Stimulated activated CD4-positive, alpha-beta T cell treated with anti-CD3 and anti-CD28 coated beads, Interleukin-15, amount 100 ng/mL, for 24 hours (primary cell): ENCODE measurements around the gene BACH1.

Experiments
- DNase-seq: peaks from one replicate; pipeline ENCODE4 v3.0.0-alpha.2; 2020

The BACH1 gene

DNA sequence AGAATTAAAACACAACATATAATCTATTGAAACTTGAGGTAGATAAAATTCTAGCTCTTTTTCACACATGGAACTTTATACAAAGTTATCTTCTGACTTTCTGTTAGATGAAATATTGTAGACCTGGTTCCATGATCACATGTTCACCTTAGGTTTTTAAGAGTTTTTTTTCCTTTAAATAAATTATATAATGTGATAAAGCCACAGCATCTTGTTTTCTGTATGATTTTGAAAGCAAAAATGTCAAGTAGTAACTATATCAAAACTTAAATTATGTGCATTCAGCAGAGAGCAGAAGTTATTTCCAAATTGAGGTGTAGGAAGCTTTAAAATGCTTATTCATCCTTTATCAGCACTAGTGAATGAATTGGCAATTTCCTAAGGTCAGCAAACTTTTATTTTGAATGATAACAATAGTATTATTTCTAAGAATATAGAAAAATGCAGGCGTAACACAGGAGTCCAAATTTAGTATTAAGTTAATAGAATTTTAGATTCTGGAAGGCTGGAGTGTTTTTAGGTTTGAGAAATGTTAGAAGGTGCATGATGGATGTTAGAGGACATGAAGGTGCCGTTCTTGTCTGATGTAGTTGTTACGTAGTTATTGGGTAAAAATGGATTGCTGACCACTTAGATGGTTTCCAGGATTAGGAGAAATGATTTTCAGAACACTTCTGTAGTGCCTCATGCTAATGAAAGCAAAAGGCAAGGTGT, 17.5 kb downstream of the BACH1 start:
- DNase-seq, result no peak

DNA sequence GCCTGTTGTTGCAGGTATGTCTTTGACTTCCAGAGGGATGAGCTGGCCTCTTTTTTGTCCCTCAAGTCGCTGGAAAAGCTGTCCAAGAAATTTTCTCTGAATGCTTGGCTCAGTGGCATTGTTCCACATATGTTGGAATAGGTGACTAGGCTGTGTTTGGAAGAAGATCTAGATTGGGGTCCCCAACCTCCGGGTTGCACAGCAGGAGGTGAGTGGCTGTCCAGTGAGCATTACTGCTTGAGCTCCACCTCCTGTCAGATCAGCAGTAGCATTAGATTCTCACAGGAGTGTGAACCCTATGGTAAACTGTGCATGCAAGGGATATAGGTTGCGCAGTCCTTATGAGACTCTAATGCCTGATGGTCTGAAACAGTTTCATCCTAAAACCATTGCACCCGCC, 18.1 kb downstream of the BACH1 start:
- DNase-seq, result no peak

DNA sequence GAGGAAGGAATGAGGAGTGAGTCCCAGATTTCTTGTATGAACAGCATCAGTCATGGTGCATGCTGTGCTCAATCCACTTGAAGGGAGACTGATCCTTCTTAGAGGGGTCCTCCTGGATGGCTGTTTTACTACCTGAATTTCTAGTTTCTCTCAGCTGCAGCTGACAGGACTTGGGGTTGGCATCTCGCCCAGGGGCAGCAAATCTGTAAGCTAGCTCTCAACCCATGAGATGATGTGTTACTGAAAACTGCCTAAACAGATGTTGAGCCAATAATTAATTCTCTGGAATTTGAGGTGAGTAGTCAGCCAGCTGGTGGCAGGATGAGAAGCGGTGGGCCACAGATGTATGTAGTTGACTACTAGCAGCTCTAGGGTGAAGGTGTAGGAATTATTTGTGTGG, 19.6 kb downstream of the BACH1 start:
- DNase-seq, result no peak

DNA sequence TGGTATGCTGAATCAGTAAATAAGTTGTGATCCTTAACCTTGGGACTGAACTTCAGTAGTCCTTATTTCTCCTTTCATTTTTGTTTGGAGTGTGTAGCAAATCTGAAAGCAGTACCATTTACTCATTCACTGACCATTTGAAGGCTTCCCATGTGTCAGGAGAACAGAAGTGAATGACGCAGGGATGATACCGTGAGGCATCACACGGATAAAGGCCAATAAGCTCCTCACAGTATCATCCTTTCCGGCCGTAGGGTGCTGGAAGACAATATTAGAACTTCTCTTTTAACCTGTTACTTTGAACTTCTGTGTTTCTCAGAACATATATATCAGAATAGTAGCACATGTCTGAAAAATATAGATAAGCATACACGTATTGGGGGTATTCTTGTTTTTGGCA, 21.3 kb downstream of the BACH1 start:
- no peak for DNase-seq

DNA sequence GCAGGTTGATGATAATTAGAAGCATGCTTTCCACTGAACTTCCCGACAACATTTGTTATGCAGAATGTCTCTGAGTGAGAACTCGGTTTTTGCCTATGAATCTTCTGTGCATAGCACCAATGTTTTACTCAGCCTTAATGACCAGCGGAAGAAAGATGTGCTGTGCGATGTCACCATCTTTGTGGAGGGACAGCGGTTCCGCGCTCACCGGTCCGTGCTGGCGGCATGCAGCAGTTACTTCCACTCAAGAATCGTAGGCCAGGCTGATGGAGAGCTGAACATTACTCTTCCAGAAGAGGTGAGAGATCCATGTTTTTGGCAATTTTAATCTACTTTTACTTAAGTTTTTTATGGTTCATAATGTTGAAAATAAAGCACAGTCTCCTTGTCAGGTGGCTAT, 22.5 kb downstream of the BACH1 start:
- no peak for DNase-seq

DNA sequence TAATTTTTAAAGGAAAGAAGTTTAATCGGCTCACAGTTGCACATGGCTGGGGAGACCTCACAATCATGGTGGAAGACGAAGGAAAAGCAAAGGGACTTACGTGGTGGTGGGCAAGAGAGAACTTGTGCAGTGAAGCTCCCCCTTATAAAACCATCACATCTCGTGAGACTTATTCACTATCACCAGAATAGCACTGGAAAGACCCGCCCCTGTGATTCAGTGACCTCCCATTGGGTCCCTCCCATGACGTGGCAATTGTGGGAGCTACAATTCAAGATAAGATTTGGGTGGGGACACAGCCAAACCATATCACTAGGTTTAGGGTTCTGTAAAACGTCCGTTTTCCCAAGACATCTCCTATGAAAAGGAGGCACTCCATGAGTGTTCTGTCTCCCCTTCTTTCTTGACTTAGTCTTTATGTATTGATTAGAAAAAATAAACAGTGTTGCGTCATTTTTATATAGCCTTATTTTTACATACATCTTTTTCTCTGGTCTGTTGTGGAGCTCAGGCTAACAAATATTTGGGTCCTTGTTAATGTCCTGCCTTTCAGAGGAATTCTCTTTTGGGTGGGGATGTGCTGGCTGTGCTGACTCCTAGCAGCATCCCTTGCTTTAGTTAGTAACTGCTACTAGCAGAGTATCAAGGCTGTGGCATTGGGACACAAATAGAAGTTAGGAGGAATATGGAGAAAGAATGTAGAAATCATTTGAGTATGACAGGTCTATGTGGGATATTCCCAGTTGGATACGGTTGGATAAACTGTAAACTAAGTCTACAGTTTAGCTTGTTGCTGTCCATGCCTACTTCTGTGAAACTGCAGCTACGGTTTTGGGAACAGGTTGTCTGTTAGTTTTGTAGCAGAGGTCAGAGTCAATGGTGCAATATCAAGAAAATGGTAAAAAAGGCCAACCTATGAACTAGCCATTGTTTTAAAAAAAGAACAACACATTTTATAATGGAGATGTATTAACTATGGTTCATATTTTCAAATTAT, 23.5 kb downstream of the BACH1 start:
- no peak for DNase-seq

DNA sequence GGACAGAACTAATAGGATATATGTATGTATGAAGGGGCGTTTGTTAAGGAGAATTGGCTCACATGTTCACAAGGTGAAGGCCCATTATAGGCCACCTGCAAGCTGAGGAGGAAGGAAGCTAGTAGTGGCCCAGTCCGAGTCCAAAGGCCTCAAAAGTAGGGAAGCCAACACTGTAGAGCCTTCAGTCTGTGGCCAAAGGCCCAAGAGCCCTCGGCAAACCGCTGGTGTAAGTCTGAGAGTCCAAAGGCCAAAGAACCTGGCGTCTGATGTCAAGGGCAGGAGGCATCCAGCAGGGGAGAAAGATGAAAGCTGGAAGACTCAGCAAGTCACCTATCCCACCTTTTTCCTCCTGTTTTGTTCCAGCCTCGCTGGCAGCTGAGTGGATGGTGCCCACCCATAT, 24.5 kb downstream of the BACH1 start:
- no peak for DNase-seq

DNA sequence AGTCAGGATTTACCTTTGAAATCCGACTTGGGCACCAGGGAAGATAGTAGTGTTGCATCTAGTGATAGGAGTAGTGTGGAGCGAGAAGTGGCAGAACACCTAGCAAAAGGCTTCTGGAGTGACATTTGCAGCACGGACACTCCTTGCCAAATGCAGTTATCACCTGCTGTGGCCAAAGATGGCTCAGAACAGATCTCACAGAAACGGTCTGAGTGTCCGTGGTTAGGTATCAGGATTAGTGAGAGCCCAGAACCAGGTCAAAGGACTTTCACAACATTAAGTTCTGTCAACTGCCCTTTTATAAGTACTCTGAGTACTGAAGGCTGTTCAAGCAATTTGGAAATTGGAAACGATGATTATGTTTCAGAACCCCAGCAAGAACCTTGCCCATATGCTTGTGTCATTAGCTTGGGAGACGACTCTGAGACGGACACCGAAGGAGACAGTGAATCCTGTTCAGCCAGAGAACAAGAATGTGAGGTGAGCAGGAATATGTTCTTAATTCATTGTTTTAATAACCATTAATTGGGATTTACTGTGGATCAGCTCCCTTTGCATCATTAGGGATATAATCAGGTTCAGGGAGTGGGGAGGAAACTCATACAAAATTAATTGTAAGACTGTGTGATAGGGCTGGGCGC, 28.3 kb downstream of the BACH1 start:
- no peak for DNase-seq

DNA sequence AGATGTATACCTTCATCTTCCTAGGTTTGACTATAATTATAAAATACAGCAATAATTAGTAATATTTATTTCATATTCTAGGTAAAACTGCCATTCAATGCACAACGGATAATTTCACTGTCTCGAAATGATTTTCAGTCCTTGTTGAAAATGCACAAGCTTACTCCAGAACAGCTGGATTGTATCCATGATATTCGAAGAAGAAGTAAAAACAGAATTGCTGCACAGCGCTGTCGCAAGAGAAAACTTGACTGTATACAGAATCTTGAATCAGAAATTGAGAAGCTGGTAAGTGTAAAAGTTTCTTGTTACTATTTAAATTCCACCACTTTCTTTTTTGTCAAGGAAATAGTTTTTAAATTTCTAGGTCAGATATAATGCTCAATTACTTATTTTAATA, 30.7 kb downstream of the BACH1 start:
- no peak for DNase-seq

DNA sequence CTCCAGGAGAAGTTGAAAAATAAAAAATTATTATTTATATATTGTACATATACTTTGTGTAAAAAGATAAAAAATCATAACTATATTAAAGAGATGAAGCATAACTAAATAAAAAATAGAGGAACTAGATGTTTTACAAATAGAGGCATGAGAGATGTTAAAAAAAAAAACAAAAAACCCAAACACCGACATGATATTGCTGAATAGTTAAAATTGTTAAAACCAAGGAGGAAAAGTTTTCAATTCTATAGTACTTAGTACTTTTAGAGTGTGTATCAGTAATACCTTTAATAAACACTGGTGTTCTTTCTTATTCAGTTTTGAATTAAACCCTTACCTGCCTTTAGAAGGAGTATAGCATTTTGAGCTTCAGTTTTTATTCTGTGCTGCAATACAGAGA, 32.1 kb downstream of the BACH1 start:
- no peak for DNase-seq

DNA sequence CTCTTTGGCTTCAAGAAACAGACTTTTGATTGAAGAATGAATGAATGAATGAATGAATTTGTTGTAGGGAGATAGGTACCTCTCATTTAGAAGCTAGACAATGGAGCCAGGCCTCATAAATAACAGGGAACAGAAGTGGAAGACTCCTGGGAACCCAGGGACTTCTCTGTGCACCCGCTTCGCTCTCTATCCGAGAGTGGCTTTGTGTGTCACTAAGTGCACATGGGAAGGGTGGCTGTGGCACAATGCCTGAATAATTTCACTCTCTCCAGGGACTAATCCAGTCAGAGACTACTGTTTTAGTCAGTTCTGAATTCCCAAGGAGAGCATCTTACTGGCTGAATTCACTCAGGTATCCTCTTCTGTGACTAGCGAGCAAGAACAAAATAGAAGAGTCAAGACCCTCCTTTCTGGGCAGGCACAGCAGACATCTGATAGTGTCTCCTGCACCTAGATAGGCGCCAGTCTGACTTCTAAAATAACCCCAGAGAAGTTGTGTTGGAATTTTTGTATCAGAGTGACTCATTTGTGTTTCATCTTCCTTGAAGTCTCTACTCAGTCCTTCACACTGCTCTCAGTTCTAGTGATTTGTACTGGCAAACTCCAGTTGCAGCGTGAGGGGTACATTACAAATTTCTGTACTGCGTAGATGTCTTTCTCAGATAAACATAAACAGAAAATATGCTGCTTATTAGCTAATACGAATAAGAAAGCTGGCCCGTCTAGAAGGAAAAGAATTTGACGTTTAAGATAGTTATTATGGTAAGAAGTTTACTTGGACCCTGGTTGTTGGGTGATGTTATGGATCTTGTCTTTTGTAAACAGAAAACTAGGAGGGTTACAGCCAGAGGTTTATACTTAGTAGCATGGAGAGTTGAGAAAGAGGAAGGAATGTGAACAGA, 34.0 kb downstream of the BACH1 start:
- no peak for DNase-seq

DNA sequence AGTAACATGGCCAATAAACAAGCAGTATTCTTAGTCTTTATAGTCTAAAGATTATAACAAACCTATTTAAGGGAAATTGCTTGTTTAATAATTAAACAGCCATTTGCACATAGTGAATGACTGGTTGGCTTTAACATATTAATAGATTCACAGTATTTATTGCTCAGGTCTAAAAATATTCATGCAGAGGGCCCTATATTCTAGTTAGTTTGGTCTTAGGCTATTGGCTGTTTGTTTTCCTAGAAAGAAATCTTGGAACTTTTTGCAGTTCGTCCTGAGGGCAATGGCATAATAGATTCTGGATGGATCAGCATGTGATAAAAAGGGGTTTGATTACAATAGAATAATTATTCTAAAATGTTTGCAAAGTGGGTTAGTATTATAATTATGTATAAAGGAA, 34.7 kb downstream of the BACH1 start:
- DNase-seq, result no peak

DNA sequence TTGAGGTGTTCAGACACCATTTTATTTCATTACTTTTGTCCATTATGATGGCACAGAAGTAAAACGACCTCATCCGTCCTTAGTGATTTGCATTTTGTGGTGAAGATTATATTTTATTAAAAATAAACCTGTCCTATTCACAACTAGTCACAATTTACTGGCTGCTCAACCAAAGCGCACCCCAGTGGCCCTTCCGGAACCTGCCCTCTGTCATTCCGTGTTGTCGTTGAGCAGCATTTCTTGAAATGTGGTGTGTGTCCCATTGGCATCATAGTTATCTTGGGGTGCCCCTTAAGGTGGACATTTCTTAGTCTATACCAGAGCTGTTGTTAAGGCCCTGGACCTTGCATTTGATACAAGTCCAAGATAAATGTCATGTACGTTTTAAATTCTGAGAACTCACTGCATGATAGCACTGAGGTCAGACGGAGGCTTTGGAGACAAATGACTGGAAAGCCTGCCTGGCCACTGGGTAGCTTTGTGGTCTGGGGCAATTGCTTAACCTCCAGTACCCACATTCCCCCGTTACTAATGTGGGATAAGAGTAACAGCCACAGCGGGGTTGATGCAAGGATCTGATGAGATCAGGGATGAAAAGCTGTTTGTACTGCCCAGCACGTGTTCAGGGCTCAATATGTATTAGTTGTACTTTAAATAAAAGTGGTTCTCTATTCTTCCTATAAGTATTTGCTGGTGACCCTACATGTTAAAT, 36.2 kb downstream of the BACH1 start:
- no peak for DNase-seq

DNA sequence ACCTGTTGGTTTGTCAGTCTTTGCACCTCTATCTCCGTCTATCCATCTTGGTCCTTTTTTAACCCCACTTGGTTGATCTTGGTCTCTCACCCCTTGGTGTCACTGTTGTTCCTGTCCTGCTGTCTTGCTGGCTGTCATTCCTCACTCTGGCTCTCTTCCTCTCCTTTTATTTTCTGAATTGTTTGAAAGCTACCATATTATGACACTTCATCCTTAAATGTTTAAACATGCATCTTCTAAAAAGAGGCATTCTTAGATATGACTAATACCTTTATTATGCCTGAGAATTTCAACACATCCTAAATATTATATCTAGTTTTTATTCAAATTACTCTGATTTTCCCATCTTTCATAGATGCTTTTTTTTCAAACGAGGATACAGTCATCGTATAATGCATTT, 37.0 kb downstream of the BACH1 start:
- no peak for DNase-seq

DNA sequence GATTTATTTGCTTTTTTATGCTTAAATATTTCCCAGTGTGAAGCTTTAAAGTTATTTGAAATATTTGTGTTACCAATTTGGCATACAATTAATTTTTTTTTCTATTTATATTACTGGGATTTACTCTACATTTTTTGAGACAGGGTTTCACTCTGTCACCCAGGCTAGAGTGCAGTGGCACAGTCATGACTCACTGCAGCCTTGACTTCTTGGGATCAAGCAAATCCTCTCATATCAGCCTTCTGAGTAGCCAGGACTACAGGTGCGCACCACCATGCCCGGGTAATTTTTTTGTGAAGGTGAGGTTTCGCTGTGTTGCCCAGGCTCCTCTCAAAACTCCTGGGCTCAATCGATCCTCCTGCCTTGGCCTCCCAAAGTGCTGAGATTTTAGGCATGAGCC, 39.5 kb downstream of the BACH1 start:
- no peak for DNase-seq

DNA sequence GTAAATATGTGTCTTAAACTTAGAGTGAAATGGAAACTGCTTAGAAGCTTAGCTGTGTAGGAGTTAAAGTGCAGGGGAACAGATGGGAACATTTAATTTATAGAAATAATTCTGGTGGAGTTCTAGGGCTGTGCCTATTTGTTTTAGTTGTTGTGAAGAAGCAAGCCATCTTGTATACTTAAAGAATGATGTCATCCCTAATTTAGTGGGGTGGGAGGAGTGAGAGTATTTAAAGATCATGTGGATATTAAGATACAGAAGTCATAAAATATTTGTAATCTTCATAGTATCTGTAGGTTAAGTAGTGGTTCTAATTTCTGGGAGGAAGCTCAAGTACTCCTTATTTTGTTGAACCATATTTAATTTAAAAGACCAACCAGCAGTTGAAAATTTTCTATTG, 41.5 kb downstream of the BACH1 start:
- DNase-seq, result no peak

DNA sequence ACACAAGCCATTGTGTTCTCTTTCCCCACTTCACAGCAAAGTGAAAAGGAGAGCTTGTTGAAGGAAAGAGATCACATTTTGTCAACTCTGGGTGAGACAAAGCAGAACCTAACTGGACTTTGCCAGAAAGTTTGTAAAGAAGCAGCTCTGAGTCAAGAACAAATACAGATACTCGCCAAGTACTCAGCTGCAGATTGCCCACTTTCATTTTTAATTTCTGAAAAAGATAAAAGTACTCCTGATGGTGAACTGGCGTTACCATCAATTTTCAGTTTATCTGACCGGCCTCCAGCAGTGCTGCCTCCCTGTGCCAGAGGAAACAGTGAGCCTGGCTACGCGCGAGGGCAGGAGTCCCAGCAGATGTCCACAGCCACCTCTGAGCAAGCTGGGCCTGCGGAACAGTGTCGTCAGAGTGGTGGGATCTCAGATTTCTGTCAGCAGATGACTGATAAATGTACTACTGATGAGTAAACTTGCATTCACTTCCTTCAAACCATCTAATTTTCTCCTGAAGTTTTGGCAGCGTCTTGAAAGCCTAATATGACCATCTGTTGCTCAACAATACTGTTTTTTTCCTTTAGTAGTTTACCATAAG, 43.7 kb downstream of the BACH1 start:
- DNase-seq, result peak; percentile 82

DNA sequence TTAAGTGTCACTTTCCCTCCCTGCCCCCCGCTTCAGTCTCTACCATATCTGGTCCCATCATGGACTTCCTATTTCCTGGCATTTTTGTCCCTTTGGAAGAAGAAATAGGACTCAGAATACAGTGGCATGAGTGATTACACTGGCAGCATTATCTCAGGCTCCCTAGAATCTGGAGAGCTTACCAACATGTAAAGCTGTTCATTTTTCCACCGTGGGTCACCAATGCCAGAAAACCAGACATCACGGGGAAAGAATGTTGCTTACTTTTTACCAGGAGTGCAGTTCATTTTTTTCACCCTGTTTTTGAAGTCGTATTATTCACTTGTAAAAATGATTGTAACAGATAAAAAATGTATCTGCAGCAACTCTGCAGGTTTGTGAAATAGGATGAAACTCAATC, 44.8 kb downstream of the BACH1 start:
- DNase-seq, result no peak

DNA sequence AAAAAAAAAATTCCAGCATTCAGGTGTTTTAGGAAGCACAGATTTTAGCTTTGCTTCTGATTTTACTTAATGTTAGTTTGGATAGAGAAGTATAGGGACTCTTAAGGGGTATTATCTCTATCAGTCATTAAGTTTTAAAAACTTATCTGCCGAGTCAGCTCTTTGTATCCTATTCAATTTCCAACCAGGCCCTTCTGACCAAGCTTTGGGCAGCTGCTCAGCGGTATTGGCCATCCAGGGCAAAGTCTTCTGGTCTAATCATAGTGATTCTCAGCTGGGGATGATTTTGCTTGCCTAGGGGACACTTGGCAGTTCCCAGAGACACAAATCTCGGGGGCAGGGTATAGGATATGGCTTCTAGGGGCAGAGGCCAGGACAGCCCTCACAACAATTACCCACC, 47.6 kb downstream of the BACH1 start:
- DNase-seq, result no peak

DNA sequence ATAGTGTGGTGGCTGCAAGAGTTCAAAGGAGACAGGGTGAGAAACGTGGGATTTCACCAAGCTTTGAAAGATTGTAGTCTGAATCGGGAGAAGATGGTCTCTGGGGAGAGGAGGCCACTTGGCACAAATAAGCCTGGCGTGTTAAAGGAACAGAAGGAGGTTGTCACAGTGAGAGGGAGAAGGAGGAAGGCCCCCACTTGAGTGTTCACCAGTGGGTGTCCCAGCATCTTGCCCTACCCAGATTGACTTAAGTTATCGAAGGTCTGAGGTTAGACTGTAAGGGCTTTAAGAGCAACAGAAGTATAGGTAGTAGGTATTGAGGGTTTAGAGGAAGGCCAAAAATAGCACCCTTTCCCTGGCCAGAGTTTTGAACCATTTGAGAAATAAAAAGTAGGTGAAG, 48.0 kb downstream of the BACH1 start:
- DNase-seq, result no peak

DNA sequence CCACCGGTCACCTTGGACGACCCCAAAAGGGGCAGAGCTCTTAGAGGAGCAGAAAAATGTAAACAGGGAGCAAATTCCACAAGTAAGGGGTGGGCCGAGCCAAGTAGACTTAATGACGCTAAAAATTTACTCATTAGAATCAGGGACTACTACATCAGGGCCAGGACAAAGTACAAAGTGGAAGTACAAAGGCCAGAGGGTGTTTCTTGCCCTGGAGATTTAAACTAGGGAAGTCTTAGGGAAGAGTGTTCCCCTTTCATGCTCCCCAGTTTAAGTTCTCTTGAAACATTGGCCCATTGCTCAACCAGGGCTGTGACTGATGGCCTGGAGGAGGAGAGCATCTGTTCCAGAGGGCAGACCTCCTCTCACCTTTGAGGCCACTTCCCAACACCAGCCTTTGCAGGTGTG, 48.6 kb downstream of the BACH1 start:
- DNase-seq, result no peak

DNA sequence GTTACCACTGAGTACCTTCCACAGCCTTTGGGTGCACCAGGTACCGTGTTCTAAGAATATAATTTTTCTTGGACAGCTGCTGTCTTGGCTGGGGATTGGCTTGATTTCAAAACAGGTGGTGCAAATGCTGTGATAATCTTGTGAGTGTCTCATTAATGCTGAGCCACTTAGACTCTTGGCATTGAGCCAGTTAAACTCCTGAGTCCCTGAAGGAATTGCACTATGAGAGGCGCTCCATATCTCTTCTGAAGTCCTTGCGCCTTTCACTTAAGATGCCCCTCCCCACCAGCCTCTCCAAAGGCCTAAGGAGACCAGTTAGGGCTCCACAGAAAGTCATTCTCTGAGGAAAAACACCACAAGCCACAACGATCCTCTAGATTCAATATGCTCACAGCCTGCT, 51.0 kb downstream of the BACH1 start:
- no peak for DNase-seq
